Chondrocyte (in vitro differentiated cells): ENCODE results near the gene TDRKH. TPM values are rescaled to one million over a fixed set of nuclear protein-coding genes. Genes with fewer than 3 reads are reported as not detected.

Experiments
- DNase-seq: peaks from one replicate; pipeline ENCODE4 v3.0.0; 2021; ENCODE audit warnings: mixed read lengths, low spot score
- H3K27ac Mint-ChIP-seq: one replicate; pipeline ENCODE4 v1.8.0; 2021; ENCODE audit warnings: mild to moderate bottlenecking, moderate library complexity, mixed read lengths; ENCODE audit not compliant: unreplicated experiment
- H3K27me3 Mint-ChIP-seq: 2 replicates; pipeline ENCODE4 v1.8.0; 2021; ENCODE audit warnings: low read depth, mixed read lengths
- H3K36me3 Mint-ChIP-seq: 2 replicates; pipeline ENCODE4 v1.8.0; 2021; ENCODE audit warnings: low read depth, mixed read lengths
- H3K4me1 Mint-ChIP-seq: 2 replicates; pipeline ENCODE4 v1.8.0; 2021; ENCODE audit warnings: low read depth, mild to moderate bottlenecking, mixed read lengths
- H3K4me3 Mint-ChIP-seq: one replicate; pipeline ENCODE4 v1.8.0; 2021; ENCODE audit warnings: mild to moderate bottlenecking, moderate library complexity, mixed read lengths; ENCODE audit not compliant: unreplicated experiment
- H3K9me3 Mint-ChIP-seq: 2 replicates; pipeline ENCODE4 v1.8.0; 2021; ENCODE audit warnings: low read depth, mixed read lengths
- CTCF ChIP-seq: fragments of 200-600 bp; sonication (generic); IDR thresholded peaks from 2 replicates; pipeline ENCODE4 v1.5.0; 2021; ENCODE audit warnings: antibody characterized with exemption, mild to moderate bottlenecking, moderate library complexity
- total RNA-seq: library from RNA; stranded (reverse); gene quantifications from 3 replicates; pipeline ENCODE4 v1.2.1, GENCODE V29; 2021

The TDRKH gene
- total RNA-seq, 1 donor from 2014 or later: 6.8 TPM

DNA sequence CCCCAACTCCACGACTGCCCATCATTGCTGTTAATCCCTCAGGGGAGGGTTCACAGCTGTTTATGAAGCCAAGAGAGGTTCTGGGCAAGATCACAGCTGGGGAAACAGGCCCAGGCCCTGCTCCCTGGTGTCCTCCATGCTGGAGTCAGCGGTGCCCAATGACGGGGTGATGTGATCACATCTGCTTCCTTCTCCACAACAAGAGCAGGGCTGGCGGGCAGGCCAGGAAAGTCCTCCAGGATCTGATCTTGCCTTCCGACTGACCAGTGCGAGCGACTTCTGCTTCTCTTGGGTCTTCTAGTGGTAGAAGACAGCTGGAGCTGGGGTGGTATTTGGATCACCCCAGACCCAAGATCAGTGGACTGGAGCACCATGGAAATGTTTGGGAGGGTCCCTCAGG is 15.9 kb upstream of the TDRKH start:
- Mint-ChIP-seq H3K27ac (no peak overlapping the region), H3K4me1 (no peaks in the 10 kb centered on the region), H3K4me3 (no peak overlapping the region), H3K27me3 (peaks cover 57% of the 10 kb centered on the region), H3K9me3 (no peaks in the 10 kb centered on the region), H3K36me3 (no peaks in the 10 kb centered on the region)
- no peak for TF ChIP-seq CTCF
- no peak for DNase-seq

GRCh38 chr1:151805066-151805820 is 14.9 kb upstream of the TDRKH start, which contains the start of gene LINGO4:
TSS of gene LINGO4 (minus strand) at chr1:151805419. CDS start at chr1:151802704, 2,715 bp downstream.
- TF ChIP-seq CTCF: no peak
- no peak for DNase-seq
- peaks cover 55% of the 10 kb centered on the region for H3K27me3 Mint-ChIP-seq
- H3K4me3 Mint-ChIP-seq: no peak within 1 kb of the TSS
- no peaks in the 10 kb centered on the region for H3K36me3 Mint-ChIP-seq
- H3K4me1 Mint-ChIP-seq: no peaks in the 10 kb centered on the region
- H3K9me3 Mint-ChIP-seq: no peaks in the 10 kb centered on the region
- no peak within 1 kb of the TSS for H3K27ac Mint-ChIP-seq

DNA sequence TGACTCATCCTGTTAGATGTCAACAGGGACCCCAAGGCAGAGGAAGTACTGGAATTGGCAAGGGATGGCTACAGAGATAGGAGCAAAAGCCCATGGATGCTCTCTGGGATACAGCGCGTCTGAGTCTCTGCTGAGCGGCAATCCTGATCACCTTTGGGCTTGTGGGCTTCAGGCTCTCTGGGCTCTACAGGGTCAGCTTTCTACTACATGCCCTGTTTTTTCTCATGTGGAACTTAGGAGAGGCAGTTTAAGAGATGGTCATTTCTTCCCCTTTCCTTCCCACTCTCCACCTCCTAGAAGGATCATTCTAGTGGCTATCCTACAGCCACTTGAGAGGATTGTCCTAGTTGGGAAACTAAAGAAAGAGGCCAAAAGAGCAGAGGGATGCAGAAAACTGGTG is 13.6 kb upstream of the TDRKH start:
- Mint-ChIP-seq H3K4me1 (no peaks in the 10 kb centered on the region), H3K4me3 (no peak overlapping the region), H3K36me3 (peaks cover 2% of the 10 kb centered on the region), H3K9me3 (no peaks in the 10 kb centered on the region), H3K27me3 (peaks cover 66% of the 10 kb centered on the region), H3K27ac (no peak overlapping the region)
- no peak for DNase-seq
- TF ChIP-seq CTCF: no peak

- peaks cover 2% of the 10 kb centered on the region for H3K36me3 Mint-ChIP-seq
- DNase-seq: no peak
- H3K27ac Mint-ChIP-seq: no peak overlapping the region
- no peak for TF ChIP-seq CTCF
- no peak overlapping the region for H3K4me3 Mint-ChIP-seq
- peaks cover 68% of the 10 kb centered on the region for H3K27me3 Mint-ChIP-seq
- no peaks in the 10 kb centered on the region for H3K9me3 Mint-ChIP-seq
- H3K4me1 Mint-ChIP-seq: no peaks in the 10 kb centered on the region
Observed at GRCh38 chr1:151803164-151803563, 12.9 kb upstream of the TDRKH start.

DNA sequence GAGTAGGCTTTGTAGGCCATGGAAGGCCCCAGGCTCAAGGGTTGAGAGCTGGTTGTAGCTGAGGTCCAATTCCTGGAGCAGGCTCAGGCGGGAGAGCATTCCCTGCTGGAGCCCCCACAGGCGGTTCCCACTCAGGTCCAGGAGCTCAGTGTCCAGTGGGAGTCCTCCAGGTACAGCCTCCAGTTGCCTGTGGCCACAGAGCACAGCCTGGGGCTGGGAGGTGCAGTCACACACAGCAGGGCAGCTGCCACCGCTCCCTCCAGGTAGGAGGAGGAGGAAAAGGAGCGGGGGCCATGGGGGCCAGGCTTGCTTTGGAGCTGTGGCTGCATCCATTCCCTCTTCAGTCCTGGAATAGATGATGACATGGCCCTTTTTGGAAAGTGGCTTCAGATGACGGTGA is 12.1 kb upstream of the TDRKH start:
- no peak for TF ChIP-seq CTCF
- Mint-ChIP-seq H3K36me3 (peaks cover 2% of the 10 kb centered on the region), H3K4me3 (no peak overlapping the region), H3K4me1 (no peaks in the 10 kb centered on the region), H3K27me3 (peaks cover 61% of the 10 kb centered on the region), H3K9me3 (no peaks in the 10 kb centered on the region), H3K27ac (no peak overlapping the region)
- no peak for DNase-seq
